Kidney tubule cell (primary cell): Measurements from ENCODE around the gene RTN4RL1.

Experiments
- DNase-seq: peaks from one replicate; pipeline ENCODE4 v3.0.0-alpha.2; 2018; ENCODE audit warnings: low spot score

RTN4RL1 gene

DNA sequence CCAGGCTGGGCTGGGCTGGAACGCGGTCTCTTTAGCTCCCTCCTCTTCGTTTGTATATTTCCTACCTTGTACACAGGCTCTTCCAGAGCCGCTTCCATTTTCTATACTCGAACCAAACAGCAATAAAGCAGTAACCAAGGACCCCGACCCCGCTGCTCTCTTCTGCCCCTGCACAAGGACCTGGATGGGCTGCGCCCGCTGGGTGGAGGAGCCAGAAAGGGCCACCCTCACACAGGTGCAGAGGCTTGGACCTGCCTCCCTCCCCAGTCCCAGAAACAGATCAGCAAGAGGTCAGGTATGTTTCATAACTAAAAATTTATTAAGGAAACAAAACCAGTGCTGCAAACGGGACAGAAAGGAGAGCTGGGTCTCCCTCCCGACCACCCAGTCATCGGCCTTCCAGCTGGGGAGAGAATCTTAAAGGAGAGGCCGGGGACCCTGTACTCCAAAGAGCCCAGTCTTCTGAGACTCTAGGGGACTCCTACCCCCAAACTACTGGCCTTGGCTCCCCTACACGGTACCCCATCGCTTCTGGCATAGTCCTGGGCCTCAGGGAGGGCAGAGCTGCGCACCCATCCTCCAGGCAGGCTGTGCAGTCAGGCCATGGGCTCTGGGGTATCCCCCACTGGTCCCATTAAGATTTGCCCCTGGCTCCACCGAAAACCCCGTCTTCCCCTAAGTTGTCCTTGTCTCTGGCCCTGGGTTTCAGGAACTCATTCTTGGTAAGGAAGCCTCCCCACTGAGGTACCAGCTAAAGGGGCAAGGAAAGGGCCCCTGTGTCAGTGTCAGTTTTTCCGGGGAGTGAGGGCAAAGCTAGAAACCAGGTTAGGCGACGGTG is 34.6 kb upstream of the RTN4RL1 start:
- DNase-seq, result no peak

DNA sequence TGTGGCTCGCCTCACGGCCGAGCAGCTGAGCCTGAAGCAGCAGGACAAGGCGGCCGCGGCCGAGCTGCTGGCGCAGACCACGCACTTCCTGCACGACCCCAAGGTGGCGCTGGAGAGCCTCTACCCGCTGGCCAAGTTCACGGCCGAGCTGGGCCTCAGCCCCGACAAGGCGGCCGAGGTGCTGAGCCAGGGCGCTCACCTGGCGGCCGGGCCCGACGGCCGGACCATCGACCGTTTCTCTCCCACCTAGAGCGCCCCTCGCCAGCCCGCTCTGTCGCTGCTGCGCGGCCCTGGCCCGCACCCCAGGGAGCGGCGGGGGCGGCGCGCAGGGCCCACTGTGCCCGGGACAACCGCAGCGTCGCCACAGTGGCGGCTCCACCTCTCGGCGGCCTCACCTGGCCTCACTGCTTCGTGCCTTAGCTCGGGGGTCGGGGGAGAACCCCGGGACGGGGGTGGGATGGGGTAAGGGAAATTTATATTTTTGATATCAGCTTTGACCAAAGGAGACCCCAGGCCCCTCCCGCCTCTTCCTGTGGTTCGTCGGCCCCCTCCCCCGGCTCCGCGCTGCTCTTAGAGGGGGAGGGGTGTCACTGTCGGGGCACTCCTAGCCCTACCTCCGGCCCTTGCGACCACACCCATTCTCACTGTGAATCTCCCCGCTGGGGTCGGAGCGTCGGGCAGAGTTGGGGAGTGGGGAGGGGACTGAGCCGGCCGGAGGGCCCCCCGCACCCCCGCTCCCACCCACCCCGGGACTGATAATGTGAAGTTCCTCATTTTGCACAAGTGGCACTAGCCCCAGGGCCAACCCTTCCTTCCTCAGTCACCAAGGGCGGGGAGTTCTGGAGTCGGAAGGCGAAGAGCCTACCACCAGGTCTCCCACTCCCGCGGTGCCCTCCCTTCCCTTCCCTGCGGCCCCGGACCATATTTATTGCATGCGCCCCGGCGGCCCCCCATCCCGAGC is 33.7 kb upstream of the RTN4RL1 start:
- peak; percentile 57 for DNase-seq

DNA sequence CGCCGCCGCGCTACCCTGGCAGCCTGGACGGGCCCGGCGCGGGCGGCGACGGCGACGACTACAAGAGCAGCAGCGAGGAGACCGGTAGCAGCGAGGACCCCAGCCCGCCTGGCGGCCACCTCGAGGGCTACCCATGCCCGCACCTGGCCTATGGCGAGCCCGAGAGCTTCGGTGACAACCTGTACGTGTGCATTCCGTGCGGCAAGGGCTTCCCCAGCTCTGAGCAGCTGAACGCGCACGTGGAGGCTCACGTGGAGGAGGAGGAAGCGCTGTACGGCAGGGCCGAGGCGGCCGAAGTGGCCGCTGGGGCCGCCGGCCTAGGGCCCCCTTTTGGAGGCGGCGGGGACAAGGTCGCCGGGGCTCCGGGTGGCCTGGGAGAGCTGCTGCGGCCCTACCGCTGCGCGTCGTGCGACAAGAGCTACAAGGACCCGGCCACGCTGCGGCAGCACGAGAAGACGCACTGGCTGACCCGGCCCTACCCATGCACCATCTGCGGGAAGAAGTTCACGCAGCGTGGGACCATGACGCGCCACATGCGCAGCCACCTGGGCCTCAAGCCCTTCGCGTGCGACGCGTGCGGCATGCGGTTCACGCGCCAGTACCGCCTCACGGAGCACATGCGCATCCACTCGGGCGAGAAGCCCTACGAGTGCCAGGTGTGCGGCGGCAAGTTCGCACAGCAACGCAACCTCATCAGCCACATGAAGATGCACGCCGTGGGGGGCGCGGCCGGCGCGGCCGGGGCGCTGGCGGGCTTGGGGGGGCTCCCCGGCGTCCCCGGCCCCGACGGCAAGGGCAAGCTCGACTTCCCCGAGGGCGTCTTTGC is 32.8 kb upstream of the RTN4RL1 start:
- DNase-seq, result no peak

DNA sequence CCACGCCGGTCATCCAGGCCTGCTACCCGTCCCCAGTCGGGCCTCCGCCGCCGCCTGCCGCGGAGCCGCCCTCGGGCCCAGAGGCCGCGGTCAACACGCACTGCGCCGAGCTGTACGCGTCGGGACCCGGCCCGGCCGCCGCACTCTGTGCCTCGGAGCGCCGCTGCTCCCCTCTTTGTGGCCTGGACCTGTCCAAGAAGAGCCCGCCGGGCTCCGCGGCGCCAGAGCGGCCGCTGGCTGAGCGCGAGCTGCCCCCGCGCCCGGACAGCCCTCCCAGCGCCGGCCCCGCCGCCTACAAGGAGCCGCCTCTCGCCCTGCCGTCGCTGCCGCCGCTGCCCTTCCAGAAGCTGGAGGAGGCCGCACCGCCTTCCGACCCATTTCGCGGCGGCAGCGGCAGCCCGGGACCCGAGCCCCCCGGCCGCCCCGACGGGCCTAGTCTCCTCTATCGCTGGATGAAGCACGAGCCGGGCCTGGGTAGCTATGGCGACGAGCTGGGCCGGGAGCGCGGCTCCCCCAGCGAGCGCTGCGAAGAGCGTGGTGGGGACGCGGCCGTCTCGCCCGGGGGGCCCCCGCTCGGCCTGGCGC is 32.1 kb upstream of the RTN4RL1 start:
- DNase-seq, result no peak

DNA sequence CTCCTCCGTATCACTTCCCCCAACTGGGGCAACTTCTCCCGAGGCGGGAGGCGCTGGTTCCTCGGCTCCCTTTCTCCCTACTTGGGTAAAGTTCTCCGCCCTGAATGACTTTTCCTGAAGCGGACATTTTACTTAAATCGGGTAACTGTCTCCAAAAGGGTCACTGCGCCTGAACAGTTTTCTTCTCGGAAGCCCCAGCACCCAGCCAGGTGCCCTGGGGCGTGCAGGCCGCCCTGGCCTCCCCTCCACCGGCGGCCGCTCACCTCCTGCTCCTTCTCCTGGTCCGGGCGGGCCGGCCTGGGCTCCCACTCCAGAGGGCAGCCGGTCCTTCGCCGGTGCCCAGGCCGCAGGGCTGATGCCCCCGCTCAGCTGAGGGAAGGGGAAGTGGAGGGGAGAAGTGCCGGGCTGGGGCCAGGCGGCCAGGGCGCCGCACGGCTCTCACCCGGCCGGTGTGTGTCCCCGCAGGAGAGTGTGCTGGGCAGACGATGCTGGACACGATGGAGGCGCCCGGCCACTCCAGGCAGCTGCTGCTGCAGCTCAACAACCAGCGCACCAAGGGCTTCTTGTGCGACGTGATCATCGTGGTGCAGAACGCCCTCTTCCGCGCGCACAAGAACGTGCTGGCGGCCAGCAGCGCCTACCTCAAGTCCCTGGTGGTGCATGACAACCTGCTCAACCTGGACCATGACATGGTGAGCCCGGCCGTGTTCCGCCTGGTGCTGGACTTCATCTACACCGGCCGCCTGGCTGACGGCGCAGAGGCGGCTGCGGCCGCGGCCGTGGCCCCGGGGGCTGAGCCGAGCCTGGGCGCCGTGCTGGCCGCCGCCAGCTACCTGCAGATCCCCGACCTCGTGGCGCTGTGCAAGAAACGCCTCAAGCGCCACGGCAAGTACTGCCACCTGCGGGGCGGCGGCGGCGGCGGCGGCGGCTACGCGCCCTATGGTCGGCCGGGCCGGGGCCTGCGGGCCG is 31.4 kb upstream of the RTN4RL1 start:
- no peak for DNase-seq

DNA sequence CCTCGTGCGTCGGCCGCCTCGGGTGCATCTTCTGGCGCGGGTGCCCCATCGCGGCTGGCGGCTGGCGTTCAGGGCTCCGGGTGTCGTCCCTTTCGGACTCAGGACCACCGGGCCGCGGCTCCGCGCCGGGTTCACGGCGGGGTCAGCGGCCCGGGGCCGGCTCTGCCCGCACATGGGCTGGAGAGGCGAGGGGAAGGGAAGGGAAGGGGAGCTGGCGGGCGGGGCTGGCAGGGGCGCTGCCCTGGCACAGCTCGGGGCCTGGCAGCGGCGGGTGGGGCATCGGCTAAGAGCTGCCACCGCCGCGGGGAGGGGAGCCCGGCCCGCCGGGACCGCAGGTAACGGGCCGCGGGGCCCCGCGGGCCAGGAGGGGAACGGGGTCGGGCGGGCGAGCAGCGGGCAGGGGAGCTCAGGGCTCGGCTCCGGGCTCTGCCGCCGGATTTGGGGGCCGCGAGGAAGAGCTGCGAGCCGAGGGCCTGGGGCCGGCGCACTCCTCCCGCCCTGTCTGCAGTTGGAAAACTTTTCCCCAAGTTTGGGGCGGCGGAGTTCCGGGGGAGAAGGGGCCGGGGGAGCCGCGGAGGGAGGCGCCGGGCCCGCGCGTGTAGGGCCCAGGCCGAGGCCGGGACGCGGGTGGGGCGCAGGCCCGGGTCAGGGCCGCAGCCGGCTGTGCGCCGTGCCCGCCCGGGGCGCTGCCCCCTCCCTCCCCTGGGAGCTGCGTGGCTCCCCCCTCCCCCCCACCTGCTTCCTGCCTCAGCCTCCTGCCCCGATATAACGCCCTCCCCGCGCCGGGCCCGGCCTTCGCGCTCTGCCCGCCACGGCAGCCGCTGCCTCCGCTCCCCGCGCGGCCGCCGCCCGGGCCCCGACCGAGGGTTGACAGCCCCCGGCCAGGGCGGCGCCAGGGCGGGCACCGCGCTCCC is 30.4 kb upstream of the RTN4RL1 start:
- DNase-seq, result peak; percentile 26

DNA sequence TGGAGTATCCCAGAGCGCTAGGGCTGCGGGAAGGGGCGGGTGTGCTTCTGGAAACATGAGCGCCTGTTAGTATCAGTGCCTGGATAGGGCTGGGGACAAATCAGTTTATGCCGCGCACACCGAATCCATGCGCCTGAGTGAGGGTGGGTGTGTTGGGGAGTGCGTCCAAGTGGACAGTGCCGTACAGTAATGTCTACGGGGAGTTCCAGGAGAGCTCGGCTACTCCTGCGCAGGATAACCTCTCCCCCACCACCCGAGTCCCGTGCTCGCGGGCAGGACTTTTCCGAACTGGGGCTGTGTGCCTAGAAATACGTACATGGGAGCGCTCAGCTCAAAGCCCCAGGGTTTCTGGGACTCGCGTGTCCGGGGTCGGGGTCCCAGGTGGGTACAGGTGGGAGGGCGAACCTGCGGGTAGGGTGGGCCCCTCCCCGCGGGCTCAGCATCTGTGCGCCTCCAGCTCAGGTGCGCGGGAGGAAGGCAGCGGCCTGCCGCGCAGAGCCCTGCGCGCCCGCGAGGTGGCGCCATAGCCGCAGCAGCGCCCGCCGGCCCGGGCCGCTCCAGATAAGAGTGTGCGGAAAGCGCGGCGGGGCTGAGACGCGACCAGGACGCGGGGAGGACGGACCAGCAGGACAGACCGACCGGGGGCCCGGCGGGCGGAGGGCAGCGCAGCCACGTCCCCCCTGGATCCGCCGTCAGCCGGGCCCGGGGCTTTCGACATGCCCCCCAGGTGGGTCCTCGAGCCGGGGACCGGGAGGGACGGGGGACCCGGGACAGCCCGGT is 29.6 kb upstream of the RTN4RL1 start, which contains the start of gene HIC1:
Gene HIC1, plus strand, starts transcription at position 592 of the 780 bp plus-strand sequence. CDS start 1,588 bp downstream, outside the sequence.
- DNase-seq, result peak; percentile 76

DNA sequence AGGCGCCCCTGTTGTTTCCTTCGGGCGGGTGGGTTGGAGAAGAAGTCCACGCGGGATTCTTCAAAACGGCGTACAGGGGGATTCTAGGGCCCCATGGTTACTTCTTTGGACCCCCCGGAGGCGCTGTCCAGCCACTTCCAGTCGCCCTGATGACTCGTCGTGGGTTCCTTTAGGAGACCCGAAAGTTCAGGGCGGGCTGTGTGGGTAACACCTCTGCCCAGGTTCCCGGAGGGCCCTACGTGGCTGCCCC is 29.1 kb upstream of the RTN4RL1 start:
- DNase-seq, result no peak

DNA sequence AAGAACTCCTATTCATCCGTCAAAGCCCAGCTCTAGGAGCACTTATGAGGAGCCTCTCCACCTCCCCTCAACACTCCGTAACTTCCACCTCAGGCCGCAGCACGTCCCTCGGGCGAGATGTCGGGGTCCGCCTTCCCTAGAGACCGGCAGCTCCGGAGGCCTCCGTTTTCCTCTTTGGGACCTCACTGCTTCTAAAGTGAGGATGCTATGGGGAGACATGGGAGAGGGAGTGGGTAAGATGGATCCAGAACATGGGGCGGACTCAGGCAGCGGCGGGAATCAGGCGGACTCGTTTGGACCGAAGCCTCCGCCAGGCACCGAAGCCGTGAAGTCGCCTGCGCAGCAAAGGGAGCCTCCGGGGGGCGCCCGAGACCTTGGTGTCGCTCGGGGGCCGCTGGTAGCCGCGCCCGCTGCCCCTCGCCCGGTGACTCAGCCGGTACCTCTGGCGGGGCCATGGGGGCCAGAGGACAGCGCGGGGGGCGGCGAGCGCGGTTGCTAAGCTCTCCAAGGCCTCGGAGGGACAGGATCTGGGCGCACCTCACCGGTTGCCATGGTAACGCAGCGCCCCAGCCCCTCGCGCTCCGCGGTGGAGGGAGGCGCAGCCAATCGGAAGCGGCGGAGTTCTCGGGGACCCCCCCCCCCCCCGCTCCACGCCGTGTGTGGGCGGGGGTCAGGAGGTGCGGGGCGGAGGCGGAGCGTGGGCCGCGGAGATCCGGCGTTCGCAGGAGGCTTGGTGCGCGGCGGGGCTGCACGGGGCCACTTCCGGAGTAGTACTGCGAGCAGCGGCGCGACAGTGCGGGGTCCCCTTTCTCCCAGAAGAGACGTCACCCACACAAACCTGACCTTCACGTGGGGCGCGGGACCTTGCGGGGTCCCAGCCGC is 28.5 kb upstream of the RTN4RL1 start:
- peak; percentile 63 for DNase-seq

DNA sequence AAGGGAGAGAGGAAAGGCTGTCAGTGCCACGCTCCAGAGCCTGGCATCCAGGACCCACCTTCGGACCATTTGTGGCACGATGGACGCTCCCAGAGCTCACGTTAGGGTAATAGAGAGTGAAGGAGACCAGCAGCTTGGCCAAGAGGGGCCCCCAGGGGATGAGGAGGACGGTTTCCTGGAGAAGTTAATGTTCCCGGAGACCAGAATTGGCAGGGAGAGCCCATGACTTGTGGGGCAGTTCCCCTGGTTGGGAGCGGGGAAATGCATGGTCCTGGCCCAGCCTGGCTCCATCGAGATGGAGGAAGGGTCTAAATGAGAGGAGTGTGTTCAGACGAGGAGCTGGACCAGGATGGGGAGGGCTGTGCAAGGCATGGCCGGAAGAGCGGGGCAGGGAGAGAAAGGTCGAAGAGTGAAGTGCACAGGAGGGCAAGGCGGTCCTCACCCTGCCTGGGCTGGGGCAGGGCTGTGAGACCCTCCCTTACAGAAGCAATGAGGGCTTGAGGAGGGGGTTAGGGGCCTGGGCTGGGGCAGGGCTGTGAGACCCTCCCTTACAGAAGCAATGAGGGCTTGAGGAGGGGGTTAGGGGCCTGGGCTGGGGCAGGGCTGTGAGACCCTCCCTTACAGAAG is 26.9 kb upstream of the RTN4RL1 start:
- DNase-seq, result no peak

DNA sequence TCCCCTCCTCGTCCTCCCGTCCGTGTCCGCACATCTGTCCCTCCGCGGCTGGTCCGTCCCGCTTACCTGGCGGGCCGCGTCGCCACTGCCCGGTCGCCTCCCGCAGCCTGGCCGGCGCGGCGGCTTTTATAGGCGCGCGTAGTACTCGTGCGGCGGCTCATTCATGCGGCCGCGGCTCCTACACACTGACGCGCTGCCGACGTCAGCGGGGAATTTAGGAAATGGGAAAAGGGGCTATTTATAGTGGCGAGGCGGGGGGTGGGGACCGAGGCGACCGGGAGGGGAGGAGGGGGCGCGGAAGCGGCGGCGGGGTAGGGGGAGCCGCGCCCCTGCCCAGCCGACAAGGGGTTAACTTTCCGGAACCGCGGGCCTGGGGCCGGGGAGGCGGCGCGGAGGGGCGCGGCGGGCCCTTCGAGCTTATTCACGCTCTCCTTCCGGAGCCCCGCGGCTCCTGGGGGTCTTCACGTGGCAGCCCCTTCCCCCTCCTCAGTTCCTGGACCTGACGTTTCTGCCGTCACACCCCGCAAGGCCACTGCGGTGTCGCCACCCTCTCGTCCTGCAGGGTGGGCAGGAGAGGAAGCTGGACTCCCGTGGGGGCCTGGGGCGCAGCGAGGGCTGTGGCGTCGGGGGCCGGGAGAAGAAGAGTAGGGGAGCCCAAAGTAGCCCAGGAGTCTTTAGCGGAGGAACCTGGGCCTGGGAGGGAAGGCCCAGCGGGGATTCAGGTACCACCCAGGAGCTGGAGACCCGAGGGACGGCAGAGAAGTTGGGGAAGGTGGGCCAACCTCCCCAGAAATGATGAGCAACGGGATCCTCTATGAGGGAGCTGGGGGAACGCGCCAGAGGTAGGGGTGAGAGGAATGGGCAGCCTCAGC is 26.2 kb upstream of the RTN4RL1 start:
- no peak for DNase-seq

DNA sequence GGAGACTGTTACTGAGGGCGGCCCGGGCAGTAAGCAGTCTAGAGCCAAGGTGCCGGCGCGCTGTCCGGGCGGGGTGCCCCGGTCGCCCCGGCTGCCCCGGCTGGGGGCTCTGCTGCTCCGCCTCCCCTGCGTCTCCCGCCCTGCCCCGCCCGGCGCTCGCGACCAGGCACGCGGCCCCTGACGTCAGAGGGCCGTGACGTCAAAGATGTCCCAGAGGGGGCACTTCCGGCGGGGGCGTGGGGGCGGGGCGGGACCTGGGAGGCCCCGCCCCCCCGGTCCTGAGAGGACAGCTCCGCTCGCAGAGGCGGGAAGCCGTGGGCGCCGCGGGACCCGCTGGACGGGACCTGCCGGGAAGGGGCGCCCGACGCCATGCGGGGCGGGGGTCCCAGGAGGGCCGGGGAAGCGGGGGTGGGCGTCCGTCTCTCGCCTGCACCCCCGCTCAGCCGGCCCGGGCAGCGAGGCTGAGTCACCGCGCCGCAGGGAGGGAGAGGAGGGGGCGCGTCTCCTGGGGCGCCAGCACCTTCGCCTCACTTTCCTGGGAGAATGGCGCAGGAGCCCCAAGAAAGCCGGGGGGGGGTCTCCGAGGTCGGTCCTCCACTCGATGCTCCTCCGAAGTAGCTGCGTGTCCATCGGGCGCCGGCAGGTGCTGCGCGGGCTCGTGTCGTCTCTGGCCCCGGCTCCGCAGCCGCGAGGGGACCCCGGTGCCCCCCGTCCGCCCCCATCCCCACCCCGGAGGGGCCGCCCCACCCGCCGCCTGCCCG is 25.3 kb upstream of the RTN4RL1 start:
- peak; percentile 62 for DNase-seq

DNA sequence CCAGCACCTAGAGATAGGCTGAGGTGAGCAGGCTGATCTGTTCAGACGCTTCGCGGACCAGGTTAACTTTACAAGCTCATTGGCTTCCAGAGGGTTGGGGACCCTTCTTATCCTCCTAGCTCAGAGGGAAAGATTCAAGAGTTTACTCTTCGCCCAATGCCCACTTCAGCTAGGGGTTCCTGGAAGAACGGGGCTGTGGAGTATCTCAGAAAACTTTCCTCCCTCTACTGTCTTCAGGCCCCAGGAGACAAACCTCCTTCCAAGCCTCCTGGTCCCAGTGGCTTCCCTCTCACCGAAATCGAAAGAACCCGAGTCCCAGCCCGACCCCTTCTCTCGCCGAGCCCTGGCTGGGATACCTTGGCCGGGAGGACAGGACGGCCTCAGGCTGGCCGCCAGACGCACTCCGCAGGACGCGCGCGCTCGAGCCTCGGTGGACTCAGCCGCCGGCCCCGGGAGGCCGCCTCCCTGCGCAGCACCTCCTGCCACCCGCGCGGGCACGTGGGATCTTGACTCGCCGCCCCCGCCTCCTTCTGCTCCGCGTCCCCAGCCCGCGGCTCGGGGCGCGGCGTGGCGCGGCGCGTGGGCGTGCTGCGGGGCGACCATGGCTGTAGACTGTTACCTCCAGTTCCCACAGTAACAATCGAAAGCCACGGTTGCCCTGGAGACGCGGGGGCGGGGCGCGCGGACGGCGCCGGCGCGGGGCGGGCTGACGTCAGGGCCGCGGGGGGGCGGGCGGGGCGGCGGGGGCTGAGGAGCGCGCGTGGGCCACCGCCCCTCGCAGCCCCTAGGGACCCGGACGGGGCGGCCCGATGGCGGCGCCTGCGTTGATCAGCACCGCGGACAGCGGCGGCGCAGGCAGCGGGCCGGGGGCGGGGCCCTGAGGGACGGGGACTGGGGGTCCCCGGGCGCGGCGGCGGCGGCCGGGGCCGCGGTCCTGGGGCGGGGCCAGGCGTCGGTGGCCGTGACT is 24.5 kb upstream of the RTN4RL1 start:
- peak; percentile 84 for DNase-seq

DNA sequence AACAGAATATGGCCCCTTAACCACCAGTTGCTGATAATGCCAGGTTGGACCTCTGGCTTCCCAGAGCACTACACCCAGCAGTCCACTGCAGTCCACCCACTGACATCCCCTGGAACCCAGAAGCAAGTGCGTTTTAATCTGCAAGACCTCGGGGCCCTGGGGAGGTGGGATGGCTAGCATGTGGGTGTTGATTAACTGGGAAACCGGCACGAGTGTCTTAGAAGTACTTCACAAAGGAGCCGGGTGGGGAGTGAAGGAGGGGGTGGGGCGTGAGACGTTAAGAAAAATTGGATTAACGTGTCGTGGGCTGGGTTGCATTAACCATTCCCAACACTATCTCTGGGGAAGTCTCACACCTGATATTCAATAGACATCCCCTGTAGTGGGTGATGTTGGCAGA is 23.7 kb upstream of the RTN4RL1 start:
- no peak for DNase-seq
